ENCODE results near the gene CCDC92. TPM values are rescaled to one million over a fixed set of nuclear protein-coding genes. Genes with fewer than 3 reads are reported as not detected.

Gene CCDC92
- total RNA-seq, 1 donor from 2014 or later = 74.7 TPM

GRCh38 chr12:123963821-123964220, 8.8 kb downstream of the CCDC92 start:
- no peak for DNase-seq (ENCODE audit: low spot score)
- Mint-ChIP-seq H3K27ac (ENCODE audit: unreplicated experiment) (no peak overlapping the region), H3K36me3 (ENCODE audit: low read depth) (no peaks in the 10 kb centered on the region), H3K27me3 (ENCODE audit: low read depth) (no peaks in the 10 kb centered on the region), H3K9me3 (ENCODE audit: low read depth) (no peaks in the 10 kb centered on the region), H3K4me3 (ENCODE audit: unreplicated experiment) (no peak overlapping the region), H3K4me1 (ENCODE audit: low read depth) (peaks cover 20% of the 10 kb centered on the region)
- no peak for TF ChIP-seq CTCF (IDR thresholded peaks at IDR 0.05)

GRCh38 chr12:123962513-123962912, 10.1 kb downstream of the CCDC92 start:
- no peak for DNase-seq (ENCODE audit: low spot score)
- TF ChIP-seq CTCF (IDR thresholded peaks at IDR 0.05) = no peak
- H3K9me3 Mint-ChIP-seq (ENCODE audit: low read depth) = no peaks in the 10 kb centered on the region
- H3K36me3 Mint-ChIP-seq (ENCODE audit: low read depth) = no peaks in the 10 kb centered on the region
- H3K27ac Mint-ChIP-seq (ENCODE audit: unreplicated experiment) = no peak overlapping the region
- H3K4me1 Mint-ChIP-seq (ENCODE audit: low read depth) = peaks cover 9% of the 10 kb centered on the region
- H3K27me3 Mint-ChIP-seq (ENCODE audit: low read depth) = no peaks in the 10 kb centered on the region
- H3K4me3 Mint-ChIP-seq (ENCODE audit: unreplicated experiment) = no peak overlapping the region

- Mint-ChIP-seq H3K4me3 (ENCODE audit: unreplicated experiment) (no peak overlapping the region), H3K27me3 (ENCODE audit: low read depth) (no peaks in the 10 kb centered on the region), H3K36me3 (ENCODE audit: low read depth) (peaks cover 1% of the 10 kb centered on the region), H3K27ac (ENCODE audit: unreplicated experiment) (no peak overlapping the region), H3K9me3 (ENCODE audit: low read depth) (no peaks in the 10 kb centered on the region), H3K4me1 (ENCODE audit: low read depth) (peaks cover 7% of the 10 kb centered on the region)
- DNase-seq (ENCODE audit: low spot score) = no peak
- TF ChIP-seq CTCF (IDR thresholded peaks at IDR 0.05) = no peak
Measured at GRCh38 chr12:123961585-123962345, 10.9 kb downstream of the CCDC92 start.

DNA sequence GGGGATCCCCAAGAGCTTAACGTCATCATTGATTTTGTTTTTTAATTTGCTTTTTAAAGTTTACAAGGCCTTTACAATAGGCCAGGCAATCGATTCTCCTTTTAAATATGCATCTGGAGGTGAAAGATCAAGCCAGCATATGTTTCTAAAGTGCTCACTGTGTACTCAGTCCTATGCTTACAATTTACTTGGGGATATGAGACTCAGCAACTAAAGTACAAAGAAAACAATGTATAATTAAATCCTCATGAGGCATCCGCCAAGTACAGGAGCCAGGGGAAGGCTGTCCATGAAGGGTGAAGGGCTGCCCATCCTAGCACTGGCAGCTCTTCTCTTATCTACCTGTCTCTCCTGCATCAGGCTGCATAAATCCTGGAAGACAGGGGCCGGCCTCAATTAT, 11.8 kb downstream of the CCDC92 start:
- no peaks in the 10 kb centered on the region for H3K9me3 Mint-ChIP-seq (ENCODE audit: low read depth)
- H3K27me3 Mint-ChIP-seq (ENCODE audit: low read depth) = no peaks in the 10 kb centered on the region
- H3K4me1 Mint-ChIP-seq (ENCODE audit: low read depth) = peaks cover 5% of the 10 kb centered on the region
- DNase-seq (ENCODE audit: low spot score) = no peak
- no peak overlapping the region for H3K27ac Mint-ChIP-seq (ENCODE audit: unreplicated experiment)
- no peak for TF ChIP-seq CTCF (IDR thresholded peaks at IDR 0.05)
- no peak overlapping the region for H3K4me3 Mint-ChIP-seq (ENCODE audit: unreplicated experiment)
- H3K36me3 Mint-ChIP-seq (ENCODE audit: low read depth) = peaks cover 1% of the 10 kb centered on the region

DNA sequence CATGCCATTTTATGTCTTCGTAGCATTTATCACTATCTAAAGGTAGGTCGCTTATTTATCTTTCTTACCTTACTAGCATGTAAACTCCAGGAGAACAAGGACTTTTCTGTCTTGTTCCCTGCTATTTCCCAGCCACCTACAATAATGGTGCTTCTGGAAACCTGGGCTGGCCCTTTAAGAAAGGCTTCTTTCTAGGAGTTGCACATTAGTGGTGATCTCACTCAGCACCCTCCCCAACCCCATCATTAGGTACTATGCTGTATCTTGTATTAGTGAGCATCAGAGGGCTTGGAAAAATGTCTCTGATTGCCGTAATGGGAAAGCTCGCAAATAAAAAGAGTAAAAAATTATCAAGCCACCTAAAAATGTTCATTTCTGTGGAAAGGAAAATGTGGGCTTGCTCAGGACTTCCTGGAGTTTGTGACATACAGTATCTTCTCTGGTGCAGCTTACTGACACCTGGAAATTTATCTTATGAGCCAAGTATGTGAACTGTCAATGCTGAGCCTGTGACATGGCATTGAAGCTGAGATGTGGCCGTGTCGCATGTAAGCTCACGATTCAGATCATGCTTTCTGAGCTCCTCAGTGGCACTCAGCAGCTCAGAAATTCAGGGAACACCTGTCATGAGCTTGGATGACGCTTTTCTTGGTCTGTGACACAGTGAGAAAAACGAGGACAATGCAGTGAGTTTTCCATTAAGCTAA, 12.4 kb downstream of the CCDC92 start:
- Mint-ChIP-seq H3K9me3 (ENCODE audit: low read depth) (no peaks in the 10 kb centered on the region), H3K27me3 (ENCODE audit: low read depth) (no peaks in the 10 kb centered on the region), H3K4me1 (ENCODE audit: low read depth) (peaks cover 5% of the 10 kb centered on the region), H3K4me3 (ENCODE audit: unreplicated experiment) (no peak overlapping the region), H3K27ac (ENCODE audit: unreplicated experiment) (no peak overlapping the region), H3K36me3 (ENCODE audit: low read depth) (peaks cover 1% of the 10 kb centered on the region)
- no peak for DNase-seq (ENCODE audit: low spot score)
- no peak for TF ChIP-seq CTCF (IDR thresholded peaks at IDR 0.05)
